ENCODE data around the gene MAPT. TPM values are rescaled to one million over a fixed set of nuclear protein-coding genes. Genes with fewer than 3 reads are reported as not detected.
A peak's percentile ranks its signal among the peaks of the same experiment; 100 is the strongest.

The MAPT gene
- total RNA-seq, 1 donor from 2014 or later: 0.28 TPM

DNA sequence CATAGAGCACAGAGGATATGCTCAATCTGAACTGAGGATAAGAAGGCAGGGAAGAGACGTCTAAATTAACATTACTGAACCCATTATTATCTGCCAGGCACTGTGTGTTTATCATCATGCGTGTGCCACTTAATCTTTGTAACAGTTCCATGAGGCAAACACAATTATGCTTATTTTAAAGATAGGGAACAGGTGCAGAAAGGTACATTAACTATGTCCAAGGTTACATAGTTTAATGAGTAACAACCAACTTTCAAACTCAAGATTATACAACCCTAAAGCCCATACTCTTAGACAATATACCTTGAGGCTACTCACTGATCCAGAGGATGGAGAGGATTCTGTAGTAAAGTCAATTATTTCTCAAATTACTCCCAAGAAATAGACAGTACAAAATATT lies 147.9 kb downstream of the MAPT start:
- TF ChIP-seq, protein P1, sequence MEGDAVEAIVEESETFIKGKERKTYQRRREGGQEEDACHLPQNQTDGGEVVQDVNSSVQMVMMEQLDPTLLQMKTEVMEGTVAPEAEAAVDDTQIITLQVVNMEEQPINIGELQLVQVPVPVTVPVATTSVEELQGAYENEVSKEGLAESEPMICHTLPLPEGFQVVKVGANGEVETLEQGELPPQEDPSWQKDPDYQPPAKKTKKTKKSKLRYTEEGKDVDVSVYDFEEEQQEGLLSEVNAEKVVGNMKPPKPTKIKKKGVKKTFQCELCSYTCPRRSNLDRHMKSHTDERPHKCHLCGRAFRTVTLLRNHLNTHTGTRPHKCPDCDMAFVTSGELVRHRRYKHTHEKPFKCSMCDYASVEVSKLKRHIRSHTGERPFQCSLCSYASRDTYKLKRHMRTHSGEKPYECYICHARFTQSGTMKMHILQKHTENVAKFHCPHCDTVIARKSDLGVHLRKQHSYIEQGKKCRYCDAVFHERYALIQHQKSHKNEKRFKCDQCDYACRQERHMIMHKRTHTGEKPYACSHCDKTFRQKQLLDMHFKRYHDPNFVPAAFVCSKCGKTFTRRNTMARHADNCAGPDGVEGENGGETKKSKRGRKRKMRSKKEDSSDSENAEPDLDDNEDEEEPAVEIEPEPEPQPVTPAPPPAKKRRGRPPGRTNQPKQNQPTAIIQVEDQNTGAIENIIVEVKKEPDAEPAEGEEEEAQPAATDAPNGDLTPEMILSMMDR (IDR thresholded peaks at IDR 0.05; ENCODE audit: unreplicated experiment): no peak
- Mint-ChIP-seq H3K36me3 (ENCODE audit: low read depth, unreplicated experiment) (peaks cover 42% of the 10 kb centered on the region), H3K27me3 (ENCODE audit: unreplicated experiment) (peaks cover 10% of the 10 kb centered on the region), H3K4me1 (ENCODE audit: unreplicated experiment) (peaks cover 32% of the 10 kb centered on the region), H3K4me3 (ENCODE audit: unreplicated experiment) (no peak overlapping the region), H3K9me3 (ENCODE audit: unreplicated experiment) (no peaks in the 10 kb centered on the region), H3K27ac (ENCODE audit: unreplicated experiment) (peak overlapping the region; percentile 61)
- DNase-seq (ENCODE audit: low spot score): no peak

DNA sequence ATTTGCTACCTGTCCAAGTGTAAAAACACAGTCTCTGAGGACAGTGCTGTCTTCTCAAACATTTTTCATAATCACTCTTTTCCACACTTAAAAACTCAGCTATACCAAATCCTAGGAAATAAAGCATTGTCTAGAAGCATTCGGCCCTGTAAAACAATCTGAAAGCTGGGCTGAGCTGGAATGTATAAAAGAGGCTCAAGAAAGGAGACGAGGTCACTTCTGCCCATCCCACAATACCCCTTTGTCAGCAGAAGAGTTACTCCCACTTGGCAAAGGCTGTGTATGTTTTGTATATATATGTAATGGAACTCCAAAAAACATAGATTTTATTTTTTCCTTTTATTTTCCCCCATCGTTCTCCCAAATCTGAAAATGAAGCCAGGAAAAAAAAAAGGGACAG lies 148.6 kb downstream of the MAPT start:
- H3K36me3 Mint-ChIP-seq (ENCODE audit: low read depth, unreplicated experiment): peaks cover 38% of the 10 kb centered on the region
- H3K27ac Mint-ChIP-seq (ENCODE audit: unreplicated experiment): peak overlapping the region; percentile 62
- H3K9me3 Mint-ChIP-seq (ENCODE audit: unreplicated experiment): no peaks in the 10 kb centered on the region
- peaks cover 9% of the 10 kb centered on the region for H3K27me3 Mint-ChIP-seq (ENCODE audit: unreplicated experiment)
- no peak for DNase-seq (ENCODE audit: low spot score)
- H3K4me1 Mint-ChIP-seq (ENCODE audit: unreplicated experiment): peaks cover 32% of the 10 kb centered on the region
- H3K4me3 Mint-ChIP-seq (ENCODE audit: unreplicated experiment): no peak overlapping the region
- TF ChIP-seq, protein P1 (IDR thresholded peaks at IDR 0.05; ENCODE audit: unreplicated experiment): no peak

DNA sequence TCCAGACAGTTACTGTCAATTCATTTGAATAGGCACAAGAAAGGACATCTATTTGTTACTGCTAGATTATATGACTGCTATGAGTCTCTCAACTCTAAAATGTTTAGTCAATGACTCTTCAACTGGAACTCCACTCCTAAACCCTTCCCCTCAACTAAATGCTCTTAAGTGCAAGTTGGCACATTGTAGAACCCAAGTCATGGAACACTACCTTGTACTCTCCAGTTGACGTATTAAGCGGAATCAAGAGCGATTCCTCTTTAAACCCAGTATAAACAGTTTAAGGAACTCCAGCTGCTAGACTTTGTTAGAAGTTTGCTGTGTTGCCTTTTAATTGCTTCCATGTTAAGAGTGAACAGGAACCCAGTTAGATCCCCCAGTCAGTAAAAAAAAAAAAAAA lies 149.3 kb downstream of the MAPT start:
- peaks cover 34% of the 10 kb centered on the region for H3K36me3 Mint-ChIP-seq (ENCODE audit: low read depth, unreplicated experiment)
- H3K27ac Mint-ChIP-seq (ENCODE audit: unreplicated experiment): peak overlapping the region; percentile 62
- no peak overlapping the region for H3K4me3 Mint-ChIP-seq (ENCODE audit: unreplicated experiment)
- peaks cover 10% of the 10 kb centered on the region for H3K27me3 Mint-ChIP-seq (ENCODE audit: unreplicated experiment)
- peaks cover 32% of the 10 kb centered on the region for H3K4me1 Mint-ChIP-seq (ENCODE audit: unreplicated experiment)
- no peak for DNase-seq (ENCODE audit: low spot score)
- TF ChIP-seq, protein P1 (IDR thresholded peaks at IDR 0.05; ENCODE audit: unreplicated experiment): no peak
- H3K9me3 Mint-ChIP-seq (ENCODE audit: unreplicated experiment): no peaks in the 10 kb centered on the region

DNA sequence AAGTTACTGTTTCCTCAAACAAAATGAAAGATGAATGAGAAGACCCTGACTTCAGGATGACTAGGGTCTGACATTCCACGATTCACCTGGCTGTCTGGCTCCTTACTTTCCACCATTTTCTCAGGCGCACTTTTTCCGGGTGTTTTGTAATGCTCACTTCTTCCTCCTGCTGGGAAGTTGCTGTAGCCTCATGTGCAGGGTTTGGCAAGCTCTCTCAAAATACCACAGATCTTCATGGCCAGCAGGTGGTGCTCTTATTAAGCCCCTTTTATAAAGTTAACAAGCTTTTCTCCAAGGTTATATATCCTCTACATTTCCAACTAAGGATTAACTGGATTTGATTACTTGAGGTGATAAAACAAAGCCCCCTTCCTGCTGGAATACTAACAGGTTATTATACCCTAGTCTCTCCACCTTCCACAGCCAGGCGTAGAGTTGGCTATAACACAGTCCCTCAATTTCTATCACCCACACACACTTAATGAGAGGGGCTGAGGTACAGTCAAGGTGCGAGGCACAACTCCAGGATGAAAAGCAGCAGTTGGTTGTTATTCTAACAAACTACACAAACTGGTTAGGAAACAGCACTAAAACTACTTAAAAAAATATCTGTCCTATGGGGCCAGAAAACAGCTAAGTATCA lies 150.1 kb downstream of the MAPT start:
- DNase-seq (ENCODE audit: low spot score): peak; percentile 57
- Mint-ChIP-seq H3K9me3 (ENCODE audit: unreplicated experiment) (no peaks in the 10 kb centered on the region), H3K36me3 (ENCODE audit: low read depth, unreplicated experiment) (peaks cover 28% of the 10 kb centered on the region), H3K27ac (ENCODE audit: unreplicated experiment) (peak overlapping the region; percentile 92), H3K27me3 (ENCODE audit: unreplicated experiment) (peaks cover 13% of the 10 kb centered on the region), H3K4me3 (ENCODE audit: unreplicated experiment) (peak overlapping the region; percentile 62), H3K4me1 (ENCODE audit: unreplicated experiment) (peaks cover 32% of the 10 kb centered on the region)
- TF ChIP-seq, protein P1 (IDR thresholded peaks at IDR 0.05; ENCODE audit: unreplicated experiment): peak; percentile 59

DNA sequence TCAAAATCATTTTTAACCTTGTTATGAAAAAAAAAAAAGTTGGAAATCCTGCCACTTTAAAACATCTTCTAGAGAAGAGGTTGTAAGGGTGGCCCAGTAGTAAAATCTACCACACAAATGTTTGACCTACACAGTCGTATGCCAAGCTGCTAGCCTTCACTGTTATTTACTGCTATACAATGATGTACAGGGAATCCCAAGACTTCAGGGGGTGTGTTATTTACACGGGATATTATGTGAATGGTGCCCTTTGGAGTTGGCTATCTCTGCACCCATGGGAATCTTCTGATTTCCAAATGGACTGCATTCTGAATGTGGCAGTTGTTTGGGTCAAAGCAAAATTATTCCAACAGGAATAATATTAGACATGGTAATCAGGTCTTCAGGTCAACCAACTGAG lies 150.6 kb downstream of the MAPT start:
- peaks cover 32% of the 10 kb centered on the region for H3K4me1 Mint-ChIP-seq (ENCODE audit: unreplicated experiment)
- H3K27ac Mint-ChIP-seq (ENCODE audit: unreplicated experiment): peak overlapping the region; percentile 44
- no peaks in the 10 kb centered on the region for H3K9me3 Mint-ChIP-seq (ENCODE audit: unreplicated experiment)

More for the DNA sequence above, 150.6 kb downstream of the MAPT start:
- H3K36me3 Mint-ChIP-seq (ENCODE audit: low read depth, unreplicated experiment): peaks cover 27% of the 10 kb centered on the region
- TF ChIP-seq, protein P1 (IDR thresholded peaks at IDR 0.05; ENCODE audit: unreplicated experiment): no peak
- DNase-seq (ENCODE audit: low spot score): no peak
- peaks cover 16% of the 10 kb centered on the region for H3K27me3 Mint-ChIP-seq (ENCODE audit: unreplicated experiment)
- no peak overlapping the region for H3K4me3 Mint-ChIP-seq (ENCODE audit: unreplicated experiment)
